H1 (cell line): ENCODE results near the gene NCKAP1. TPM values are rescaled to one million over a fixed set of nuclear protein-coding genes. Genes with fewer than 3 reads are reported as not detected.

ENCODE experiments used
- CTCF ChIA-PET: fragments of 300-600 bp; sonication (Branson Sonifier 250); formaldehyde crosslinking; loops from one replicate; lab custom pipeline; 2021; ENCODE audit not compliant: partially characterized antibody; lab: Charles Lee
- POLR2A ChIA-PET: fragments of 300-600 bp; sonication (Branson Sonifier 250); formaldehyde crosslinking; loops from one replicate; lab custom pipeline; 2021; ENCODE audit warnings: inconsistent platforms; ENCODE audit not compliant: partially characterized antibody; lab: Charles Lee
- DNase-seq, 2 experiments: peaks; one replicate each; pipeline versions ENCODE4 v3.0.0 to v3.0.0-alpha.2; 2010 to 2022; ENCODE audit warnings: low spot score in 2 of 2, low read depth in 1 of 2, mixed read lengths in 1 of 2
- FAIRE-seq: peaks from 2 replicates; lab custom pipeline; 2011; peaks lifted over from hg19 to GRCh38; lab: Jason Lieb, UNC
- H2AFZ ChIP-seq: 2 replicates; pipeline ENCODE4 v1.8.1; 2012; ENCODE audit warnings: low read length, inconsistent platforms
- H2AK5ac ChIP-seq: 2 replicates; pipeline ENCODE4 v1.6.1; 2013; ENCODE audit warnings: low read depth, low read length
- H2BK120ac ChIP-seq: replicated peaks from 2 replicates; pipeline ENCODE3; 2013; ENCODE audit warnings: low read depth, low read length, inconsistent platforms
- H2BK12ac ChIP-seq: 2 replicates; pipeline ENCODE4 v1.6.1; 2013; ENCODE audit warnings: low read depth, low read length
- H2BK15ac ChIP-seq: 2 replicates; pipeline ENCODE4 v1.6.1; 2013; ENCODE audit warnings: low read length
- H2BK20ac ChIP-seq: 2 replicates; pipeline ENCODE4 v1.6.1; 2013; ENCODE audit warnings: low read length
- H2BK5ac ChIP-seq: 2 replicates; pipeline ENCODE4 v1.6.1; 2013; ENCODE audit warnings: low read depth, low read length
- H3K14ac ChIP-seq: 2 replicates; pipeline ENCODE4 v1.6.1; 2013; ENCODE audit warnings: inconsistent platforms; ENCODE audit not compliant: insufficient read length
- H3K18ac ChIP-seq: 2 replicates; pipeline ENCODE4 v1.6.1; 2013; ENCODE audit warnings: low read length; ENCODE audit errors: extremely low read depth
- H3K23ac ChIP-seq: 2 replicates; pipeline ENCODE4 v1.6.1; 2013; ENCODE audit warnings: inconsistent platforms; ENCODE audit not compliant: insufficient read length
- H3K23me2 ChIP-seq: 2 replicates; pipeline ENCODE4 v1.6.1; 2013; ENCODE audit warnings: low read depth, low read length
- H3K27ac ChIP-seq: 2 replicates; pipeline ENCODE4 v1.6.1; 2011; ENCODE audit warnings: low read depth, low read length, inconsistent platforms
- H3K27me3 ChIP-seq, 4 experiments: replicated peaks in 1 of 4; 1 replicate in 1 of 4; 2 replicates in 3 of 4; pipeline versions ENCODE4 v1.6.1 to v1.8.1; 2011 to 2013; ENCODE audit warnings: low read length in 3 of 4, mild to moderate bottlenecking in 3 of 4, inconsistent platforms in 2 of 4, mixed read lengths in 2 of 4, moderate library complexity in 1 of 4; ENCODE audit not compliant: control insufficient read depth in 3 of 4, insufficient read depth in 3 of 4; ENCODE audit errors: extremely low read depth in 1 of 4
- H3K36me3 ChIP-seq, 4 experiments: 2 replicates each; pipeline versions ENCODE4 v1.6.1 to v1.8.1; 2011 to 2013; ENCODE audit warnings: mild to moderate bottlenecking in 4 of 4, low read length in 3 of 4, moderate library complexity in 2 of 4, control low read depth in 1 of 4, inconsistent platforms in 1 of 4; ENCODE audit not compliant: insufficient read depth in 4 of 4, control insufficient read depth in 2 of 4
- H3K4ac ChIP-seq: replicated peaks from 2 replicates; pipeline ENCODE3; 2013; ENCODE audit warnings: low read length, low read depth, mixed read lengths, inconsistent platforms; ENCODE audit not compliant: insufficient read length
- H3K4me1 ChIP-seq, 4 experiments: replicated peaks in 1 of 4; 1 replicate in 1 of 4; 2 replicates in 3 of 4; pipeline versions ENCODE4 v1.6.1 to v1.8.1; 2011 to 2013; ENCODE audit warnings: low read length in 3 of 4, inconsistent platforms in 2 of 4, mixed read lengths in 1 of 4; ENCODE audit not compliant: insufficient read depth in 4 of 4, control insufficient read depth in 3 of 4
- H3K4me2 ChIP-seq, 2 experiments: 2 replicates each; pipeline versions ENCODE4 v1.6.1 to v1.8.1; 2011 to 2013; ENCODE audit warnings: low read depth in 2 of 2, low read length in 2 of 2, control low read depth in 1 of 2, inconsistent platforms in 1 of 2, mild to moderate bottlenecking in 1 of 2; ENCODE audit not compliant: insufficient read depth in 1 of 2
- H3K4me3 ChIP-seq, 4 experiments: fragments of 200-600, 300-600 bp in 1 of 4; sonication (generic), shearing (Covaris generic), sonication (Bioruptor Twin) in 1 of 4; 2 replicates each; pipeline versions ENCODE4 v1.5.1 to v1.8.1; 2011 to 2016; ENCODE audit warnings: low read length in 4 of 4, low read depth in 3 of 4, control low read depth in 2 of 4, inconsistent platforms in 2 of 4, mild to moderate bottlenecking in 2 of 4, mixed read lengths in 1 of 4, moderate library complexity in 1 of 4; ENCODE audit not compliant: insufficient read depth in 2 of 4; ENCODE audit errors: extremely low read depth in 1 of 4
- H3K56ac ChIP-seq: replicated peaks from 2 replicates; pipeline ENCODE3; 2013; ENCODE audit warnings: low read depth, mild to moderate bottlenecking, mixed read lengths, low read length, inconsistent platforms; ENCODE audit not compliant: insufficient read length
- H3K79me1 ChIP-seq: 2 replicates; pipeline ENCODE4 v1.6.1; 2013; ENCODE audit warnings: low read depth, low read length, control low read depth
- H3K79me2 ChIP-seq, 2 experiments: 2 replicates each; pipeline versions ENCODE4 v1.6.1 to v1.8.1; 2012 to 2013; ENCODE audit warnings: low read length in 2 of 2, mild to moderate bottlenecking in 2 of 2, inconsistent platforms in 1 of 2; ENCODE audit not compliant: insufficient read depth in 2 of 2, control insufficient read depth in 1 of 2
- H3K9ac ChIP-seq, 4 experiments: replicated peaks in 1 of 4; 1 replicate in 1 of 4; 2 replicates in 3 of 4; pipeline versions ENCODE4 v1.6.1 to v1.8.1; 2011 to 2013; ENCODE audit warnings: low read depth in 3 of 4, low read length in 3 of 4, control low read depth in 2 of 4, mild to moderate bottlenecking in 2 of 4, moderate library complexity in 2 of 4, inconsistent platforms in 1 of 4; ENCODE audit errors: extremely low read depth in 1 of 4
- H3K9me3 ChIP-seq, 2 experiments: 2 replicates each; pipeline versions ENCODE4 v1.6.1 to v1.8.1; 2012 to 2013; ENCODE audit warnings: mild to moderate bottlenecking in 2 of 2, moderate library complexity in 2 of 2, control low read depth in 1 of 2, inconsistent platforms in 1 of 2, low read depth in 1 of 2, low read length in 1 of 2, mixed read lengths in 1 of 2; ENCODE audit not compliant: insufficient read depth in 2 of 2
- H4K20me1 ChIP-seq, 2 experiments: replicated peaks in 1 of 2; 2 replicates each; pipeline versions ENCODE3 to v1.8.1; 2011 to 2013; ENCODE audit warnings: inconsistent platforms in 2 of 2, low read length in 2 of 2, mild to moderate bottlenecking in 1 of 2; ENCODE audit not compliant: insufficient read depth in 2 of 2, control insufficient read depth in 1 of 2
- H4K5ac ChIP-seq: 2 replicates; pipeline ENCODE4 v1.6.1; 2013; ENCODE audit warnings: low read length, low read depth, mixed read lengths, inconsistent platforms; ENCODE audit not compliant: insufficient read length
- H4K8ac ChIP-seq: 2 replicates; pipeline ENCODE4 v1.8.0; 2013; ENCODE audit warnings: mild to moderate bottlenecking, moderate library complexity, low read length, inconsistent platforms; ENCODE audit not compliant: insufficient read depth; ENCODE audit errors: extremely low read depth
- H4K91ac ChIP-seq: replicated peaks from 2 replicates; pipeline ENCODE3; 2013; ENCODE audit warnings: low read length, mixed read lengths, inconsistent platforms; ENCODE audit not compliant: insufficient read length
- BRCA1 ChIP-seq: IDR thresholded peaks from 2 replicates; pipeline ENCODE4 v1.6.1; 2012; ENCODE audit warnings: low read depth, low read length, improper control_type of control experiment
- KDM1A ChIP-seq: fragments of 200-600, 300-600 bp; sonication (generic); IDR thresholded peaks from 2 replicates; pipeline ENCODE4 v1.7.1; 2016; ENCODE audit warnings: mild to moderate bottlenecking, low read length, borderline replicate concordance
- POLR2AphosphoS5 ChIP-seq: IDR thresholded peaks from 2 replicates; pipeline ENCODE4 v1.6.1; 2011; ENCODE audit warnings: low read depth, low read length
- SAP30 ChIP-seq: fragments of 300-600 bp; sonication (generic); IDR thresholded peaks from 2 replicates; pipeline ENCODE4 v1.7.1; 2012; ENCODE audit warnings: low read length, moderate library complexity, mild to moderate bottlenecking, inconsistent platforms; ENCODE audit not compliant: insufficient read depth, insufficient replicate concordance
- TCF12 ChIP-seq: IDR thresholded peaks from 2 replicates; pipeline ENCODE4 v1.6.1; 2011; ENCODE audit warnings: low read depth, mild to moderate bottlenecking, low read length
- TEAD4 ChIP-seq: IDR thresholded peaks from 2 replicates; pipeline ENCODE4 v1.6.1; 2012; ENCODE audit warnings: low read depth, low read length, inconsistent platforms, mixed read lengths
- WGBS, 2 experiments: shearing (Covaris generic) in 1 of 2; methylation state at CpG; one replicate each; pipeline versions ENCODE4 v1.1.6 to v1.1.7; 2013 to 2015; ENCODE audit warnings: low lambda C conversion rate in 2 of 2, mixed read lengths in 2 of 2, inconsistent platforms in 1 of 2, low coverage in 1 of 2, missing lambda C conversion rate in 1 of 2; ENCODE audit not compliant: insufficient replicate concordance in 2 of 2, insufficient coverage in 1 of 2, insufficient read length in 1 of 2; ENCODE audit errors: extremely low coverage in 1 of 2, missing lambda C conversion rate in 1 of 2; 5-methylcytosine and 5-hydroxymethylcytosine counted together
- polyA plus RNA-seq, 7 experiments: library from polyadenylated mRNA; depleted of rRNA in 3 of 7; stranded (reverse) in 5 of 7; unstranded in 2 of 7; fragments of >200 nt in 5 of 7; fragments of 200-250 nt in 2 of 7; gene quantifications; 1 replicate in 5 of 7; 2 replicates in 1 of 7; 4 replicates in 1 of 7; pipeline versions ENCODE4 v1.2.1 to v1.2.3, GENCODE V29; 2011 to 2013; ENCODE audit warnings: missing spikeins in 2 of 7, mixed read lengths in 2 of 7
- total RNA-seq: library from RNA; stranded (reverse); fragmentation: NEBNext Ultra II Directional; extraction: Animal tissue kit (Norgen Biotek cat#: 25700); gene quantifications from 2 replicates; pipeline ENCODE4 v1.2.1, GENCODE V29; 2021
- TF ChIP-seq, protein P1 (sequence below): IDR thresholded peaks from 2 replicates; pipeline ENCODE4 v1.6.1; 2011; ENCODE audit warnings: low read length, improper control_type of control experiment

NCKAP1 gene
- total and polyA plus RNA-seq, 2 of the 8 experiments (the other 6 are each of a cell fraction or from before 2014, with no cell fraction given), result 90.8 to 173 TPM

DNA sequence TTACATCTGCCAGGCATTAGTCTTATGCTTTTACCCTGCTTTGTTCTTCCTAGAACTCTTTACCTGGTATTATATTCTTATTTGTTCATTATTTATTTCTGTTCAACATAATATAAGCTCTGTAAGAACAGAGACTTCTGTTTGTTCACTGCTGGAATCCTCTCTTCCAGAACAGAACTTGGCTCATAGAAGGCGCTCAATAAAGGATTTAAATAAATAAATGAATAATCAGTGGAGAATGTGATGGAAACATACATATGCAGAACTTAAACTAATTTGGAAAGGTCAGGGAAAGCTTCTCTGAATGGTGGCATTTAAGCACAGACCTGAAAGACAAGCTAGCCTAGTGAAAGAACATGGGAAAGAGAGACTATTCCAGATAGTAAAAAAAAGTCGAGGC lies 24.3 kb downstream of the NCKAP1 start:
- ChIA-PET CTCF (interaction anchor here (1.2 kb wide), 1 partner anchor 57 kb away, joined by 5 read pairs; no protein-coding TSS in a partner anchor), POLR2A (interaction anchor here (1.0 to 1.6 kb wide), 3 partner anchors 12 to 35 kb away, joined by 3 to 4 read pairs (median 3); no protein-coding TSS in a partner anchor)
- Histone ChIP-seq H3K36me3 (peaks cover 0 to 14% (median 5%) of the 10 kb centered on the region in 4 experiments; a peak in 3 of 8 replicates), H3K27me3 (no peaks in the 10 kb centered on the region), H3K79me1 (peaks cover 8% of the 10 kb centered on the region), H2BK12ac (no peak overlapping the region), H2AK5ac (no peak overlapping the region), H4K20me1 (peaks cover 6 to 18% of the 10 kb centered on the region in 2 experiments), H3K27ac (no peak overlapping the region), H3K18ac (no peak overlapping the region), H2BK120ac (no peak overlapping the region), H3K23ac (no peak overlapping the region), H3K4me3 (no peak overlapping the region), H3K4me2 (no peak overlapping the region), H2BK5ac (no peak overlapping the region), H2BK15ac (no peak overlapping the region), H4K91ac (no peak overlapping the region), H4K8ac (no peak overlapping the region), H2AFZ (no peak overlapping the region), H3K14ac (no peak overlapping the region), H4K5ac (no peak overlapping the region), H3K4ac (no peak overlapping the region), H3K9ac (no peak overlapping the region), H2BK20ac (no peak overlapping the region), H3K4me1 (peaks cover 2 to 18% (median 3%) of the 10 kb centered on the region in 4 experiments; a peak in 5 of 7 replicates), H3K56ac (no peak overlapping the region), H3K79me2 (peaks cover 5 to 97% of the 10 kb centered on the region in 2 experiments; a peak in 3 of 4 replicates), H3K23me2 (no peaks in the 10 kb centered on the region), H3K9me3 (no peaks in the 10 kb centered on the region; a peak in 1 of 4 replicates)
- 90% methylated on average over 2 of the region's 2 CpGs; no CpG with 5 or more reads in 1 of the 2 experiments for WGBS, 2 experiments
- no peak for TF ChIP-seq SAP30
- TF ChIP-seq, protein P1, sequence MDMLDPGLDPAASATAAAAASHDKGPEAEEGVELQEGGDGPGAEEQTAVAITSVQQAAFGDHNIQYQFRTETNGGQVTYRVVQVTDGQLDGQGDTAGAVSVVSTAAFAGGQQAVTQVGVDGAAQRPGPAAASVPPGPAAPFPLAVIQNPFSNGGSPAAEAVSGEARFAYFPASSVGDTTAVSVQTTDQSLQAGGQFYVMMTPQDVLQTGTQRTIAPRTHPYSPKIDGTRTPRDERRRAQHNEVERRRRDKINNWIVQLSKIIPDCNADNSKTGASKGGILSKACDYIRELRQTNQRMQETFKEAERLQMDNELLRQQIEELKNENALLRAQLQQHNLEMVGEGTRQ, result no peak
- no peak for TF ChIP-seq POLR2AphosphoS5
- no peak for TF ChIP-seq TCF12
- TF ChIP-seq KDM1A, result no peak
- no peak for TF ChIP-seq BRCA1
- TF ChIP-seq TEAD4, result no peak
- FAIRE-seq (no peak), DNase-seq (no peak)
